ENCODE data around the gene AMTN. TPM values are rescaled to one million over a fixed set of nuclear protein-coding genes. Genes with fewer than 3 reads are reported as not detected.
"Not testable (repeated sequence)": the region's sequence is repeated elsewhere in the genome, so short reads cannot be mapped to it uniquely, and the experiment has no call there.

AMTN gene
- not detected in 2 replicates for total RNA-seq

GRCh38 chr4:70518269-70518668 is at the start of gene AMTN:
Gene AMTN (plus strand): TSS chr4:70518569. CDS start chr4:70518778, 209 bp downstream.
- DNase-seq (ENCODE audit: extremely low read depth, low read depth, low spot score), result no peak

GRCh38 chr4:70471897-70472296 is 46.5 kb upstream of the AMTN start, which contains the start of gene MUC7:
Gene MUC7 (plus strand): TSS chr4:70472197. CDS start chr4:70474022, 1,825 bp downstream.
- DNase-seq (ENCODE audit: extremely low read depth, low read depth, low spot score), result no peak

- no peak for DNase-seq (ENCODE audit: extremely low read depth, low read depth, low spot score)
Observed at GRCh38 chr4:70473679-70474078, 44.7 kb upstream of the AMTN start.

GRCh38 chr4:70488748-70489147 is 29.6 kb upstream of the AMTN start:
- DNase-seq (ENCODE audit: extremely low read depth, low read depth, low spot score), result no peak

GRCh38 chr4:70496231-70496630 is 22.1 kb upstream of the AMTN start:
- no peak for DNase-seq (ENCODE audit: extremely low read depth, low read depth, low spot score)

GRCh38 chr4:70501838-70502237 is 16.5 kb upstream of the AMTN start:
- not testable (repeated sequence) for DNase-seq (ENCODE audit: extremely low read depth, low read depth, low spot score)

GRCh38 chr4:70504733-70505132 is 13.6 kb upstream of the AMTN start:
- DNase-seq (ENCODE audit: extremely low read depth, low read depth, low spot score), result no peak

- no peak for DNase-seq (ENCODE audit: extremely low read depth, low read depth, low spot score)
Observed at GRCh38 chr4:70505151-70505748, 13.1 kb upstream of the AMTN start.

GRCh38 chr4:70508801-70509200 is 9.6 kb upstream of the AMTN start:
- no peak for DNase-seq (ENCODE audit: extremely low read depth, low read depth, low spot score)

- DNase-seq (ENCODE audit: extremely low read depth, low read depth, low spot score), result no peak
Observed at GRCh38 chr4:70511365-70511764, 7.0 kb upstream of the AMTN start.

GRCh38 chr4:70515367-70516250 is 2.8 kb upstream of the AMTN start:
- no peak for DNase-seq (ENCODE audit: extremely low read depth, low read depth, low spot score)

- DNase-seq (ENCODE audit: extremely low read depth, low read depth, low spot score), result no peak
Observed at GRCh38 chr4:70518716-70519115, 347 bp downstream of the AMTN start.

- DNase-seq (ENCODE audit: extremely low read depth, low read depth, low spot score), result no peak
Observed at GRCh38 chr4:70522626-70523025, 4.3 kb downstream of the AMTN start.

GRCh38 chr4:70530997-70531396 is 12.6 kb downstream of the AMTN start:
- no peak for DNase-seq (ENCODE audit: extremely low read depth, low read depth, low spot score)

- DNase-seq (ENCODE audit: extremely low read depth, low read depth, low spot score), result no peak
Observed at GRCh38 chr4:70531981-70532380, 13.6 kb downstream of the AMTN start.

- no peak for DNase-seq (ENCODE audit: extremely low read depth, low read depth, low spot score)
Observed at GRCh38 chr4:70533211-70533610, 14.8 kb downstream of the AMTN start.

- DNase-seq (ENCODE audit: extremely low read depth, low read depth, low spot score), result no peak
Observed at GRCh38 chr4:70533791-70534190, 15.4 kb downstream of the AMTN start.

- not testable (repeated sequence) for DNase-seq (ENCODE audit: extremely low read depth, low read depth, low spot score)
Observed at GRCh38 chr4:70534886-70535285, 16.5 kb downstream of the AMTN start.

- no peak for DNase-seq (ENCODE audit: extremely low read depth, low read depth, low spot score)
Observed at GRCh38 chr4:70538869-70539268, 20.5 kb downstream of the AMTN start.

- no peak for DNase-seq (ENCODE audit: extremely low read depth, low read depth, low spot score)
Observed at GRCh38 chr4:70544279-70544868, 26.0 kb downstream of the AMTN start.

- DNase-seq (ENCODE audit: extremely low read depth, low read depth, low spot score), result no peak
Observed at GRCh38 chr4:70556856-70557255, 38.5 kb downstream of the AMTN start.

Measured in glomerular endothelial cell (primary cell).